ENCODE measurements around the gene HNRNPH3. TPM values are rescaled to one million over a fixed set of nuclear protein-coding genes. Genes with fewer than 3 reads are reported as not detected.
"Not testable (repeated sequence)": the region's sequence is repeated elsewhere in the genome, so short reads cannot be mapped to it uniquely, and the experiment has no call there.

Gene HNRNPH3
- total and polyA plus RNA-seq, 3 donors from 2014 or later, result 87.9 to 220 (median 103) TPM

DNA sequence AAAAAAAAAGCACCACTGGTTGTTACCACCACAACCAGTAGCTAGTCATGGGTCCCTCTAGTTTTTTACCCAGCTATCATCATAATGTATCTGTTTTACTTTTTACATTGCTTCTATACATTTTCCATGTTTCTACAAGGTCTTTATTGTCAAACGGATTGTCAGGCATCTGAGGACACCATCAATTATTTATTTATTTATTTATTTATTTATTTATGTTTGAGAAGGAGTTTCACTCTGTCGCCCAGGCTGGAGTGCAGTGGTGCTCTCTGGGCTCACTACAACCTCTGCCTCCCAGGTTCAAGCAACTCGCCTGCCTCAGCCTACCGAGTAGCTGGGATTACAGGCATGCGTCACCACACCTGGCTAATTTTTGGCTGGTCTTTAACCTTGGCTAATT is 29.0 kb upstream of the HNRNPH3 start:
- H3K4me3 ChIP-seq, result no peak overlapping the region
- TF ChIP-seq POLR2A (IDR thresholded peaks at IDR 0.05), result no peak
- TF ChIP-seq, protein P1, sequence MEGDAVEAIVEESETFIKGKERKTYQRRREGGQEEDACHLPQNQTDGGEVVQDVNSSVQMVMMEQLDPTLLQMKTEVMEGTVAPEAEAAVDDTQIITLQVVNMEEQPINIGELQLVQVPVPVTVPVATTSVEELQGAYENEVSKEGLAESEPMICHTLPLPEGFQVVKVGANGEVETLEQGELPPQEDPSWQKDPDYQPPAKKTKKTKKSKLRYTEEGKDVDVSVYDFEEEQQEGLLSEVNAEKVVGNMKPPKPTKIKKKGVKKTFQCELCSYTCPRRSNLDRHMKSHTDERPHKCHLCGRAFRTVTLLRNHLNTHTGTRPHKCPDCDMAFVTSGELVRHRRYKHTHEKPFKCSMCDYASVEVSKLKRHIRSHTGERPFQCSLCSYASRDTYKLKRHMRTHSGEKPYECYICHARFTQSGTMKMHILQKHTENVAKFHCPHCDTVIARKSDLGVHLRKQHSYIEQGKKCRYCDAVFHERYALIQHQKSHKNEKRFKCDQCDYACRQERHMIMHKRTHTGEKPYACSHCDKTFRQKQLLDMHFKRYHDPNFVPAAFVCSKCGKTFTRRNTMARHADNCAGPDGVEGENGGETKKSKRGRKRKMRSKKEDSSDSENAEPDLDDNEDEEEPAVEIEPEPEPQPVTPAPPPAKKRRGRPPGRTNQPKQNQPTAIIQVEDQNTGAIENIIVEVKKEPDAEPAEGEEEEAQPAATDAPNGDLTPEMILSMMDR (IDR thresholded peaks at IDR 0.05), result no peak
- no peaks in the 10 kb centered on the region for H3K27me3 ChIP-seq
- WGBS, 2 donors, result 74 to 79% methylated on average over 5 of the region's 5 CpGs
- no peak overlapping the region for H3K27ac ChIP-seq
- intact Hi-C loops (cut with DNase I; ENCODE audit: low total_unique reads), result no loop called here
- no peaks in the 10 kb centered on the region for H3K4me1 ChIP-seq
- no peaks in the 10 kb centered on the region for H3K36me3 ChIP-seq (ENCODE audit: low read depth, missing control alignments)
- no peaks in the 10 kb centered on the region for H3K9me3 ChIP-seq
- DNase-seq, result no peak

DNA sequence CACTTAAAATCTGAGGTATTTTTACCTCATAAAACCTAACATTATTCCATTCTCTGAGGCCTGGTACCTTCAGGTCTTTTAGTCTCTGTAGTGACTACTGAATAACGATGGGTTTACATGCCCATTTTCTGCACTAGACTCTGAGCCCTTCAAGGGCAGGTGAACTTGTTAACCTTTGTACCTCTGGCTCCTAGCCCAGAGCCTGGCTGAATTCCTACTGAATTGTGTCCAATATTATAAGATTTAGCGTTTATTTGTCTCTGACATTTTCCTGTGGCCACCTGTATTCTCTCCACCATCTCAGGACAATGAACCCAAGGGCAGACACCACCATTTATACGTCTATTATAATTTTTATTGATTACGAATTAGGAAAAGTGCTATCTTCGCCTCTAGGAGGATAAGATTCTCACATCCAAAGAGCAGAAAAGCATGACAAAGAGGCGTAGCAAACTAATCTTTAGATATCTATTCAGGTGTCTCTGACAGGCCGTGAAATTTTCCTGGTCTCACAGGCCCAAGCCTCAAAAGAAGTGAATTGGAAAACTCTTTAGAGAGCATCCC is 27.9 kb upstream of the HNRNPH3 start:
- DNase-seq, result no peak
- TF ChIP-seq POLR2A (IDR thresholded peaks at IDR 0.05), result no peak
- TF ChIP-seq, protein P1 (IDR thresholded peaks at IDR 0.05), result no peak
- H3K27ac ChIP-seq, result no peak overlapping the region
- H3K4me3 ChIP-seq, result no peak overlapping the region
- intact Hi-C loops (cut with DNase I; ENCODE audit: low total_unique reads), result no loop called here
- H3K4me1 ChIP-seq, result no peaks in the 10 kb centered on the region
- no peaks in the 10 kb centered on the region for H3K36me3 ChIP-seq (ENCODE audit: low read depth, missing control alignments)
- no peaks in the 10 kb centered on the region for H3K27me3 ChIP-seq
- 70 to 76% methylated on average over 7 of the region's 7 CpGs for WGBS, 2 donors
- H3K9me3 ChIP-seq, result no peaks in the 10 kb centered on the region

DNA sequence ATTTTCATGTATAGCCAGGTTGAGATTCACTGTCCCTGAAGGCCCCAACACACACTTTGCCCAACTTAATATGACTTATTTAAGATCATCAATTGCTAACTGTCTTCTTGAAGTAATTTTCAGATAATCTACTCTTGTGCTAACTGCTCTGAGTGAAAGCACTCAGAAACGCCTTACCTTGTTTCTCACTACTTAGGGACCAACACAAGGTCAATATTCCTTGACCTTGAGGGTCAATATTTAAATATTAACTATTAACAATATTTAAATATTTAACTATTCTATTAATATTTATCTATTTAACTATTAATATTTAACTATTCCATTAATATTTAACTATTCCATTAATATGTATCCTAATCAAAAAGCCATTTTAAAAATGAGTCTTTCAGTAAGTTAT is 26.0 kb upstream of the HNRNPH3 start:
- H3K27ac ChIP-seq, result no peak overlapping the region
- 2 to 46% methylated on average over 1 of the region's 1 CpG for WGBS, 2 donors
- H3K4me1 ChIP-seq, result no peaks in the 10 kb centered on the region
- no peaks in the 10 kb centered on the region for H3K9me3 ChIP-seq
- DNase-seq, result no peak
- no peaks in the 10 kb centered on the region for H3K36me3 ChIP-seq (ENCODE audit: low read depth, missing control alignments)
- intact Hi-C loops (cut with DNase I; ENCODE audit: low total_unique reads), result no loop called here
- no peaks in the 10 kb centered on the region for H3K27me3 ChIP-seq
- TF ChIP-seq, protein P1 (IDR thresholded peaks at IDR 0.05), result no peak
- TF ChIP-seq POLR2A (IDR thresholded peaks at IDR 0.05), result no peak
- no peak overlapping the region for H3K4me3 ChIP-seq

DNA sequence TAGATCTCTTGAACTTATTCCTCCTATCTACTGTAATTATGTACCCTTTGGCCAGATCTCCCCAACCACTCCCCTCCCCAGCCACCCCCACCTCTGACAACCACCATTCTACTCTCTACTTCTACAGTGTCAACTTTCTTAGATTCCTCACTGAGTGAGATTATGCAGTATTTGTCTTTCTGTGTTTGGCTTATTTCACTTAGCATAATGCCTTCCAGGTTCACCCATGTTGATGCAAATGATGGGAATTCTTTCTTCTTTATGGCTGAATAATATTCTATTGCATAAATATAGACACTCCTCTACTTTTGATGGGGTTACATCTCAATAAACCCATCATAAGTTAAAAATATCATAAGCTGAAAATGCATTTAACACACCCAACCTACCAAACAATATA is 21.3 kb upstream of the HNRNPH3 start:
- Histone ChIP-seq H3K4me1 (no peaks in the 10 kb centered on the region), H3K36me3 (ENCODE audit: low read depth, missing control alignments) (no peaks in the 10 kb centered on the region), H3K4me3 (no peak overlapping the region), H3K27ac (no peak overlapping the region), H3K9me3 (no peaks in the 10 kb centered on the region), H3K27me3 (no peaks in the 10 kb centered on the region)
- intact Hi-C loops (cut with DNase I; ENCODE audit: low total_unique reads), result no loop called here
- no peak for TF ChIP-seq POLR2A (IDR thresholded peaks at IDR 0.05)
- TF ChIP-seq, protein P1 (IDR thresholded peaks at IDR 0.05), result no peak
- DNase-seq, result no peak

DNA sequence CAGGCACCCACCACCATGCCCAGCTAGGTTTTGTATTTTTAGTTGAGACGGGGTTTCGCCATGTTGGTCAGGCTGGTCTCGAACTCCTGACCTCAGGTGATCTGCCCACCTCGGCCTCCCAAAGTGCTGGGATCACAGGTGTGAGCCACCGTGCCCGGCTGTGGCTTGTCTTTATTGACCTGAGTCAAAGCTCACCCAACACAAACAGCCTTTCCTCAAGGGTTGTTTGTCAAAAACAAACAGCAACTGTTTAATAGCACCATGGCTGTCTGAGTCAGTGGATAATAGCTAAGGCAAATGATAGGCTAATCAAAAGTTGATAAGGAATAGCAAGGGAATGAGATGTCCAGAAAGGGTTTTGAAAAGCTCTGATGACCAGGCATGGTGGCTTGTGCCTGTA is 16.9 kb upstream of the HNRNPH3 start:
- H3K27ac ChIP-seq; H3K4me3 ChIP-seq; H3K4me1 ChIP-seq; H3K27me3 ChIP-seq; H3K9me3 ChIP-seq; intact Hi-C loops (cut with DNase I; ENCODE audit: low total_unique reads); H3K36me3 ChIP-seq (ENCODE audit: low read depth, missing control alignments); DNase-seq: not testable (repeated sequence)
- 95 to 98% methylated on average over 6 of the region's 6 CpGs for WGBS, 2 donors

Data from testis (tissue), 3 donors.